GM18868 (cell line): ENCODE measurements around the gene CPLX3.

Experiments used
- ATAC-seq: cut with Tn5 transposase; IDR thresholded peaks from one replicate; pipeline ENCODE4 v1.9.1; 2021; ENCODE audit warnings: mild to moderate bottlenecking, moderate library complexity; ENCODE audit not compliant: unreplicated experiment

Gene CPLX3

DNA sequence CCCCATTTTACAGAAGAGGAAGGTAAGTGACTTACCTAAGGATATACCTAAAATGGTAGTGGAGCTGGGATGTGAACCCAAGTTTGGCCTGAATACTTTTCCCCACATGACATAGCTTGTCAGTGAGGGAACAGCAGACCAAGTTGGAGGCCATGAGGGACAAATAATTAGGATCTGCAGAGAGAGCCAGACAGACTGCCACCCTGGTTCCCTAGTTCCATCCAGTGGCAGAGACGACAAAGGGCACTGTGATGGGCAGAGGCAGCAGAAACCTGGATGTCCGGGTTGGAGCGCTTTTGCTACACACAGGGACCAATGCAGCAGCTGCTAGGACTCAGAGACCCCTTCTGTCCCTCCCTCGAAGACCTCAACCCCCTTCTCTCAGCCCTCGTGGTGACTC, 1.2 kb downstream of the CPLX3 start:
- no peak for ATAC-seq

- no peak for ATAC-seq
Observed at GRCh38 chr15:74828835-74829234, 2.4 kb downstream of the CPLX3 start.

GRCh38 chr15:74829486-74829885, 3.1 kb downstream of the CPLX3 start:
- ATAC-seq = no peak

- ATAC-seq = no peak
Observed at GRCh38 chr15:74829991-74830390, 3.6 kb downstream of the CPLX3 start.

- ATAC-seq = no peak
Observed at GRCh38 chr15:74830868-74831267, 4.4 kb downstream of the CPLX3 start.

GRCh38 chr15:74831813-74832495, 5.5 kb downstream of the CPLX3 start:
- no peak for ATAC-seq

DNA sequence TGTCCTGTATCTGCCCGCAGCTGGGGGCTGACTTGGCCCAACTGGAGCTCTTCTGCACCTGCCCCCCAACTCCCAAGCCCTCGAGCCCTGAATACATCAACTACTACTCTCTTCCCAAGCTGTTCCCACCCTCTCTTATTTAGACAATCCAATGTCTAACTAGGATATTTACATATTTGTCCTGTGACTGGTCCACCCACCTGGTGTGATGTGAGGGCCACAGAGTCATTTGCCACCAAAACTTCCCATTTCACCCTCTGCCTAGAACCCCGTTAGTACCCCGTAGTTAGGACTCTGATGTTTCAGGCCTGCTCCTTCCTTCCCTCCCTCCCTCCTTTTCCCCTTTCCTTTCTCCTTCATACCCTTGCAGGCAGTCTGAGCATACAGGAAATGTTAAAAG, 6.4 kb downstream of the CPLX3 start:
- no peak for ATAC-seq

- ATAC-seq = no peak
Observed at GRCh38 chr15:74833376-74834107, 7.1 kb downstream of the CPLX3 start.

DNA sequence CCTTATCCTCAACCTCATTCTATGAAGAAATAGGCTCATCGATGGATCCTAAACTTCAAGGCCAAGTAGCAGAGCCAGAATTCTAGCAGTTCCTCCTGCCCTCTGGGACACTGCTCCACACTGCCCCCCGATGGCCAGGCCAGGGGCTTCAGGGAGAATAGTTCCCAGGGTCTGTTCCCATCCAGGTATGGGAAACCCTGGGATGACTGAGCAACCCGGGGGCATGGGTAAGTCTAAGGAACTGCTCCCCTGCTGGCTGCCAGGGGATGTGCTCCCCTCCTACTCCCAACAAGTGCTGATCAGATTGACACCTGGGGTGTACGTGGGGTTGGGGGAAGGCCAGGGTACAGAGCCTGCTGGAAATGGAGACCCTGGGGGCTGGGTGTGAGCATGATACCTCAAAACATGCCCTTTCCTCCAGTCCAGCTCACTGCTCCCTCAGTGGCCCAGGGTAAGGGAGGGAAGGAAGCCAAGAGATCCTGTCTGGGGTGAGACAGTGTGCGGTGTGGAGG, 8.9 kb downstream of the CPLX3 start:
- no peak for ATAC-seq

DNA sequence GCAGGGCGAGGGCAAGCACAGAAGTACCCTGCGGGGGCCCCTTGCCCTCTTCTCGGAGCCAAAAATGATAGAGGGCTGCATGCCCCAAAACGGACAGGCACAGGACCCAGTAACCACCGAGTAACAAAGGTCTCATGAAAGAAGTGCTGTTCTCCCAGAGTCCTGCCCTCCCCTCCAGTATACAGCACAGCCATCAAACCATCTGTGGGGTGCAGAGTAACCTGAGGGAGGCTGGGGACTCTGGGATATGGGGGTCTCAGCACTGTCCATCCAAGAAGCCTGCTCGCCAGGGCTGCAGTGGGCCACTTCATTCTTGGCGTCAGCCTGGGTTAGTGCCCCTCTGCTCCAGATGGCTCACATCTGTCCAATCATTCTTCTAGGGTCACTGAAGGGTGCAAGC, 10.4 kb downstream of the CPLX3 start:
- no peak for ATAC-seq

GRCh38 chr15:74837482-74838136, 11.2 kb downstream of the CPLX3 start:
- no peak for ATAC-seq

DNA sequence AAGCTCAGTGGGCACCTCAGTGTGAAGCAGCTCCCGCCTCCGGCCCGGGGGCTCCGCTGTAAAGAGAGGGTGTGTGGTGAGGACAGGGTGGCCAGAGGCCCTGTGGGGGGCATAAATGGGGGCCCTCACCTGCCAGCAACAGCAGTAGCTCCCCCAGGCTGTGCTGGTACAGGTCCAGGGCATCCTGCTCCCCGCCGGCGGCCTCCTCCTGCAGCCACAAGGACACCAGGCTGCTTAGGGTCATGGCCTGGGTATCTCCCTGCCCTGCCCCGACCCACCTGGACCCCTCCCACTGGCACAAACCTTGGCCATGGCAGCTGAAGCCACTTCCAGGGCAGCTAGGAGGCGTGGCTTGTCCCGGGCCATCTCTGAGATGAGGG, 11.7 kb downstream of the CPLX3 start:
- ATAC-seq = no peak

DNA sequence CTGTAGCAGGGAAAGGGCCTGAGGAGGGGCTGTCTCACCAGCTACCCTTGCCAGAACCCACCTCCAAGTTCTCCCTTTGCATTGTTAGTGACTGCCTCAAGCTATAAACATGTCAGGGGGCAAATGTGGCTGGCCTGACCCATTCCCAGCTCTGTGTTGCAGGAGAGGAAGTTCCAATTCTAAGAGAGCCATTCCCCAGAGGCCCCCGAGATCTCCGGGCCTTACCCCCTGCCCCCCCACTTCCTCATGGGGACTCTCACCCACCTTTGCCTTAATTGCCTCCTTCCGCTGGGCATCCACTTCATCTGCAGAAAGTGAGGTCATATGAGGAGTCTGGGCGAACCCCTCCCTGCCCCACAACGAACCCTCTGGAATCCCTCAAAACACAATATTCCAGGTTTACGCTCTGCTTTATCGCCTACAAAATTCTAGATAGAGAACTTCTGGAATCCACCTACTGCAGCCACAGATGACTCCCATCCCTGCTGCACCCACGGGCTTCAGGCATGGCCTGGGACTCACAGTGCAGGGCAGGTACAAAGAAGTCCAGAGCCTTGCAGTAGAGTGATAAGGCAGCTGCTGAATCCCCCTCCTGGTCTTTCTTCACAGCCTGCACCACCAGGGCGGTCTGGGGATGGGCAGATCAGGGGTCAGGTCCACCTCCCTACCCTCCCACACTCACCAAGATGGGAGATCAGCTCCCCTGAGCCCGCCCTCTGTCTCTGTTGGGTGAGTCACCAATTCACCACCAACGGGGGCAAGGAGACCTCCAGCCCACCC, 12.5 kb downstream of the CPLX3 start:
- no peak for ATAC-seq

- no peak for ATAC-seq
Observed at GRCh38 chr15:74839526-74840395, 13.3 kb downstream of the CPLX3 start.

DNA sequence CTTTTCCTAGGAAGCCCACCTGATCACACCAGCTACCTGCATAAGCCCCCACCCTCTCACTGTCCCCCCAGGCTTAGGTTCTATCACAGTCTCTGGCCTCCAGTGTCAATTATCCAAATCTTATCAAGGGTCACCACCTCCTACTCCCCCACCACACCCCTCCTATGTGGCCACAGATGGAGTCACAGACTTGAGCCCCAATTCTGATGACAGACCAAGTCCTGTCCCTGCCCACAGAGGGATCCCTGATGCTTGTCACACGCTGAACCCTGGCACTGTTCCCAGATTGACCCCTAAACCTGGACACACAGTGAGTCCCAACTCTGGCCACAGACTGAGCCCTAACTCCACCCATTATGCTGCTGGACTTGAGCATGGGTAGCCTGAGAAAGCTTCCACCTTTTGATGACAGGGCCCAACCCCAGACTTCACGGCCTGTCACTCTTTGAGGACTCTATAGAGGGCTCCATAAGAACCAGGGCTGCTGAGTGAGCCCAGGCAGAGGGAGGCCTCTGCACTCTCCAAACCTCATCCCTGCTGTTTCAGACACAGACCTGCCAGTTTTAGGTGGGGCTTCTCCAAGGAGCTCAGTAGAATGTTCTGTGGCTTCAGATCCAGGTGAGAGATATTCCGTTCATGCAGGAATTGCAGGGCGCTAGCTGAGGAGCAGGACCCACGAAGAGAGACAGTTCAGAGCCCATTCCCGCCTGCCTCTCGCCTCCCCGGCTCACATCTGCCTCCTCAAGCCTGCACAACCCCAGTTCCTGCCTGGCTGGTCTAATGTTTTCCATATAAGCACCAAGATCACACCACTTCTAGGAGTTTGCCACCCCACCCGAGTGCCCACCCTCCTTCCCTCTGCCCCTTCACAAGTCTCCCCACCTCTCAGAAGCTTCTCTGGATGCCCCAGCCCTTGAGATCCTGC, 14.7 kb downstream of the CPLX3 start:
- ATAC-seq = no peak

- no peak for ATAC-seq
Observed at GRCh38 chr15:74841891-74842373, 15.5 kb downstream of the CPLX3 start.

DNA sequence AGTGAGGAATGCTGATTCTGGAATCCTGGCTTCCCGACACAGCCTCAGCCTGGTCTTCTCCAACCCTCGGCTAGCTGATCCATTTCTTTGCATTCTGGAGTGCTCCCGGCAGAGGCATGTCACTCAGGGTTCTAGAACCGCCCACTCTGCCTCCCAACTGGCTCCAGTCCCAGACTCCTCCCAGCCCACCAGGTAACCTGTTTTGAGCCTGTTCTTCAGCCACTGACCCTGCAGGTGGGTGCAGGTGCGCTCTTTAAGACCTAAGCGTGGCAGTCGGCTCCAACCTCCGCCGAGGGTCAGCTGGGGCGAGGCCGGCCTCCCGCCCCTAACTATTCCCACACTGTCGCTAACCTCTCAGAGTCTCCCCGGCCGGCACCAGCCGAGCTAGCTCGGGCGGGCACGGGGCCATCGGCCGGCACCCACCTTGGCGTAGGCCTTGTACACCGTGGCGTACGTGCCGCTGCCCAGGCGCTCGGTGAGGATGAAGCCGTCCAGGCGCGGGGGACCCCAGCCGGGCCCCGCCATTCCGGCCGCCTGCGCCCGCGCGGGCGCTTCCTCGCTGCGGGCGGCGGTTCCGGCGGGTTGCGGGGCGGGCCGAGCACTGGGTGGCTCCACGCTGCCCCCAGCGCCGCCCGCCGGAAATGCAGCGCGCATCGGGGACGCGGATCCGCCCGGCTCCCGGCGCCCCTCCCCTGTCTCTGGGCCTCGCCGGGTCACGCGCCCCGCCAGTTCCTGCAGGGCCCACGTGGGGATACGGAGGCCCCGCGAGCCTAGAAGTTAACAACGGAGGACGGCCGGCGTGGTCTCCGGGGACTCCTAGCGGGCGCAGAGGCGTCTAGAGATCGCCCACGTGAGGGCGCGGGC, 16.4 kb downstream of the CPLX3 start, which contains the start of gene ULK3:
Gene ULK3, minus strand, starts transcription at position 576 of the 864 bp plus-strand sequence. Its CDS starts 51 bp downstream, at position 525.
- peak; percentile 85 for ATAC-seq

DNA sequence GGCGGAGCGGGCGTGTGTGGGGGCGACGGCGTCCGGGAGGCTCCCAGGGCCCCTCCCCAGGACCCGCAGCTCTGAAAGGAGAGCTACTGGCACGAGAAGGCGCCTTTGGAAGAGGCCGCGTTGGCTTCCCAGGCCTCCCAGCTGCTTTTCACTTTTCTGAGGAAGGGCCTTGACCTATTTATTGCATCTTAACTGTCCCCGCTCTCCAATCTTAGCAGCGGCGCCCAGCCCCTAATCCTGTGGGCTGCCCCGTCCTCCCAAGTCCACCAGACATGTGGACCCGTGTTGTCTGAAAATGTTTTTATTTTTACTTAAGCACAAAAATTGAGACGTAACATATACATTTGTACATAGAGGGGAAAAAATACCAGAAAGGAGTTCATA, 17.0 kb downstream of the CPLX3 start:
- ATAC-seq = no peak
